C4-2B (cell line): ENCODE data around the gene FRMD5.

Source experiments
- H3K27ac ChIP-seq: fragments of 450-650 bp; 2 replicates; pipeline ENCODE4 v1.5.1; 2017
- ZFX ChIP-seq: fragments of 450-650 bp; IDR thresholded peaks from 2 replicates; pipeline ENCODE4 v1.6.1; 2017
- TF ChIP-seq, protein P1 (sequence below): fragments of 450-650 bp; conservative IDR thresholded peaks from 2 replicates; pipeline ENCODE4 v1.5.1; 2017; ENCODE audit warnings: mild to moderate bottlenecking

The FRMD5 gene

DNA sequence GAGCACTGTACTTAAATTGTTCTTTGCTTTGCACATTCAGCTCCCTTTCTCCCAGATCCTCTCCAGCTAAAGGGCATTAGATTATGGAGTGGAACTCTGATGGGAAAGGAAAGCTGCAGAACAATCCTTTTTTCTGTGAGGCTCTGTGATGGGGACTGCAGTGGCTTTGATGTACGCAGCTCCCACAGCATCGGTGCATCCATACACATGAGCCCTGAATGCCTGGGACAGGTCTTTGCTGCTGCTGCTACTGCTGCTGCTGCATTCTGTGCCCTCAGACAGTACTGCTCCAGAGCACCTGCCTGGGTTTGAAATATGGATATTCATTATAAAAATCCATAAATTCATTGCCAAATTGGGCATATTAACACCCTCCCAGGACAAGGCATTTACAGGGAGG, 203.9 kb downstream of the FRMD5 start:
- no peak for TF ChIP-seq ZFX
- TF ChIP-seq, protein P1, sequence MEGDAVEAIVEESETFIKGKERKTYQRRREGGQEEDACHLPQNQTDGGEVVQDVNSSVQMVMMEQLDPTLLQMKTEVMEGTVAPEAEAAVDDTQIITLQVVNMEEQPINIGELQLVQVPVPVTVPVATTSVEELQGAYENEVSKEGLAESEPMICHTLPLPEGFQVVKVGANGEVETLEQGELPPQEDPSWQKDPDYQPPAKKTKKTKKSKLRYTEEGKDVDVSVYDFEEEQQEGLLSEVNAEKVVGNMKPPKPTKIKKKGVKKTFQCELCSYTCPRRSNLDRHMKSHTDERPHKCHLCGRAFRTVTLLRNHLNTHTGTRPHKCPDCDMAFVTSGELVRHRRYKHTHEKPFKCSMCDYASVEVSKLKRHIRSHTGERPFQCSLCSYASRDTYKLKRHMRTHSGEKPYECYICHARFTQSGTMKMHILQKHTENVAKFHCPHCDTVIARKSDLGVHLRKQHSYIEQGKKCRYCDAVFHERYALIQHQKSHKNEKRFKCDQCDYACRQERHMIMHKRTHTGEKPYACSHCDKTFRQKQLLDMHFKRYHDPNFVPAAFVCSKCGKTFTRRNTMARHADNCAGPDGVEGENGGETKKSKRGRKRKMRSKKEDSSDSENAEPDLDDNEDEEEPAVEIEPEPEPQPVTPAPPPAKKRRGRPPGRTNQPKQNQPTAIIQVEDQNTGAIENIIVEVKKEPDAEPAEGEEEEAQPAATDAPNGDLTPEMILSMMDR, result no peak
- H3K27ac ChIP-seq, result no peak overlapping the region

DNA sequence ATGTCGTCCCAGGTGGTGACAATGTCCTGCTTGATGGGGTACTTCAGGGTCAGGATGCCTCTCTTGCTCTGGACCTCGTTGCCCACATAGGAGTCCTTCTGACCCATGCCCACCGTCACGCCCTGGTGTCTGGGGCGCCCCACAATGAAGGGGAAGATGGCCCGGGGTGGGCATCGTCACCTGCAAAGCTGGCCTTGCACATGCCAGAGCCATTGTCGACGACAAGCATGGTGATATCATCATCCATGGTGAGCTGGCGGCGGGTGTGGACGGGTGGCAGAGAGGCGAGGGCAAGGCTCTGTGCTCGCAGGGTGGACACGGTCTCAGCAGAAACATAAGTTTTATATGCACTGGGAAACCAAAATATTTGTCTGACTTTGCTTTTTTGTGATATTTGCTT, 205.1 kb downstream of the FRMD5 start:
- H3K27ac ChIP-seq, result no peak overlapping the region
- TF ChIP-seq ZFX, result no peak
- TF ChIP-seq, protein P1, result no peak

DNA sequence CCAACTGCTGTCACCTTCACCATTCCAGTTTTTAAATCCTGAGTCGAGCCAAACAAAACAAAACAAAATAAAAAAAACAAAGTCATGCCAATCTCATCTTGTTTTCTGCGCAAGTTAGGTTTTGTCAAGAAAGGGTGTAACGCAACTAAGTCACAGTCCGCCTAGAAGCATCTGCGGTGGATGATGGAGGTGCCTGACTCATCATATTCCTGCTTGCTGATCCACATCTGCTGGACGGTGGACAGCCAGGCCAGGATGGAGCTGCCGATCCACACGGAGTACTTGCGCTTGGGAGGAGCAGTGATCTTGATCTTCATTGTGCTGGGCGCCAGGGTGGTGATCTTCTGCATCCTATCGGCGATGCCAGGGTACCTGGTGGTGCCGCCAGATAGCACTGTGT, 206.2 kb downstream of the FRMD5 start:
- H3K27ac ChIP-seq, result no peak overlapping the region
- TF ChIP-seq, protein P1, result no peak
- no peak for TF ChIP-seq ZFX

DNA sequence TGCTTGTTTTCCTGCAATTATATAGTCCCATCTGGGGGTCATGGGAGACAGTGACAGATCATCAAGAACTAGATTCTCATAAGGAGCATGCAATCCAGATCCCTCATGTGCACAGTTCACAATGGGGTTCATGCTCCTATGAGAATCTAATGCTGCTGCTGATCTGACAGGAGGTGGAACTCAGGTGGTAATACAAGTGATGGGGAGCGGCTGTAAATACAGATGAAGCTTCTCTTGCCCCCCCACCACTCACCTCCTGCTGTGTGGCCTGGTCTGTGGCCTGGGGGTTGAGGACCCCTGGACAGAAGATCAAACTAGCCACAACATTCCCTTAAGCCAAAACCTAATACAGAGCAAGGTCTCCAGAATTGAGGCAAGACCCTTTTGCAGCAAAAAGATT, 207.1 kb downstream of the FRMD5 start:
- H3K27ac ChIP-seq, result no peak overlapping the region
- no peak for TF ChIP-seq ZFX
- TF ChIP-seq, protein P1, result no peak

DNA sequence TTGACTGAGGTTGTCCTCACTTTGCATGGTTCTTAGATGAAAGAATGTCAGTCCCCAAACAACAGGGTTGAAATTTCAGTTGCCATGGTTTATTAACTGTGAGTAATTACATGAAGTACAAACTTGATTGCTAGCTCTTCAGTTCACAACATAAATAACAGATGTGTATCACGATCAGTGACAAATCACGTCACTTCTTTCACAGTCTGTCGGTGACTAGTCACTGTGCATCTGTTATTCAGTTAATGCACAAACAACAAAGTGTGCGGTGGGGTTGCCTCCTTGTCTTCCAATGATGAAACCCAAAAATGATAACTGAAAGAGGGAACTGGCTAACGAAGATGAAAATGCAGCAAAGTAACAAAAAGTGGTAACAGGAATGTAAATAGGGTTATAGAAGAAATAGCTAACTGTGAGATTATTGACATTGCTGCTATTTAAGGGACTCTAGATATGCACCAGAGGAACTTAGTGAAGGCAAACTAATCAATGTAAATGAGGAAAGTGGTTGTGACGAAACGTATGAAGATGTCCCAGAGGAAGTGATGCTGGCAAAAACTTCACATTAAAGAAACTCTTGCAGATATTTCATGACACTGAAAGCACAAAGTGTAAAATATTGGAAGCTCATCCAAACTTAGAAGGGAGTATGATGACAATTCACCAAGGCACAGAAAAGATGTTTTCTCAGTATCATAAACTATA, 208.9 kb downstream of the FRMD5 start:
- TF ChIP-seq, protein P1, result no peak
- no peak for TF ChIP-seq ZFX
- no peak overlapping the region for H3K27ac ChIP-seq

DNA sequence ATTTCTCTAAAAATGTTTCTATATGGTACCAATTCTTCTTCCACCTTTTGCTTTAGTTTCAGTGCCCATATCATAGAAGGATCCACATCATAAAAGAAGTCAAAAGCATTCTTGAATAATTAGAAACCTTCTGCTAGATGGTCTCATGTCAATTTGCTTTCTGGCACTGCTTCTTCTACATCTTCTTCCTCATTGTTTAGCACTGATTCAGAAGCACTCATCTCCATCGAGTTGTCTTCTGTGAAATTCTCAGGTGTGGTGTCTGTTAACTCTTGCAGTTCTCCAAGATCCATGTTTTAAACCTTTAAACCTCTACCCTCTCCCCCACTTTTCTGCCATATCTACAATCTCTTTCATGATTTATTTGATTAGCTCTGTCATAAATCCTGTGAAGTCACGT, 213.5 kb downstream of the FRMD5 start:
- no peak overlapping the region for H3K27ac ChIP-seq
- TF ChIP-seq, protein P1, result no peak
- TF ChIP-seq ZFX, result no peak

DNA sequence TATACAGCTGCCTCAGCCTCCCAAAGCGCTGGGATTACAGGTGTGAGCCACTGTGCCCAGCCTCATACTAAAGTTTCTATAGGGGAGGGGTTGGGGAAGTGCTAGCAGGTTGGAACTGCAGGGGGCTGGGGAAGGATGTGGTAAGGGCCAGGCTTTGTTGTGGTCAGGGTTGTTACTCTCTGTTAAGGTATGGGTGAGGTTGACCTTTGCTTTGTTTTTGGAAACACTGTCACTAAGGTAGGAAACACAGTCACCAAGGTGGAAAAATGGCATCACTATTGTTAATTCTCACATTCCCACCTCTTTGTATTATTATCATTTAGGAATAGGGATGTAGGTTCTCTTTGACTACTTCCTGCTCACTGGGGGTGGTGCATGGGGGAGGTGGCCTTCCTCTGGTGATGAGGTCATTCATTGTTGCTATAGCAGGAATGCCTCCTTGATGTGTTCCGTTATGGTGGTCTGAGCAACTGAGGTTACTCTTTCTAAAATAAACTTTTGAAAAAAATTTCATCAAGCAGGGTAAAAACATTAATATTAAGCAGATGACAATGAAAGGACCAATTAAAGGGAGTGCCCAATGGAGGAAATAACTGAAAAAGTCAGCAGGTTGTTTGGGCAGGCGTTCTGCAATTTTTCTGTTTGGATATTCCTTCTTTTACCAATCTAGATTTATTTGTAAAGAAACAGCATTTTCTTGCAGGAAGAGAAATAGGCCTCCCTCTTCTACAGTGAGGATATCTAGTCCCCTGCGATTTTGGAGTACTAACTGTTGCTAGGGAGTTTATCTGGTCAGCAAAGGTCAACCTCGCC, 217.8 kb downstream of the FRMD5 start:
- H3K27ac ChIP-seq, result no peak overlapping the region
- TF ChIP-seq, protein P1, result no peak
- TF ChIP-seq ZFX, result no peak
